ENCODE measurements around the gene FZD10. TPM values are rescaled to one million over a fixed set of nuclear protein-coding genes. Genes with fewer than 3 reads are reported as not detected.

Gene FZD10
- total RNA-seq, 1 experiment from 2014 or later = not detected

DNA sequence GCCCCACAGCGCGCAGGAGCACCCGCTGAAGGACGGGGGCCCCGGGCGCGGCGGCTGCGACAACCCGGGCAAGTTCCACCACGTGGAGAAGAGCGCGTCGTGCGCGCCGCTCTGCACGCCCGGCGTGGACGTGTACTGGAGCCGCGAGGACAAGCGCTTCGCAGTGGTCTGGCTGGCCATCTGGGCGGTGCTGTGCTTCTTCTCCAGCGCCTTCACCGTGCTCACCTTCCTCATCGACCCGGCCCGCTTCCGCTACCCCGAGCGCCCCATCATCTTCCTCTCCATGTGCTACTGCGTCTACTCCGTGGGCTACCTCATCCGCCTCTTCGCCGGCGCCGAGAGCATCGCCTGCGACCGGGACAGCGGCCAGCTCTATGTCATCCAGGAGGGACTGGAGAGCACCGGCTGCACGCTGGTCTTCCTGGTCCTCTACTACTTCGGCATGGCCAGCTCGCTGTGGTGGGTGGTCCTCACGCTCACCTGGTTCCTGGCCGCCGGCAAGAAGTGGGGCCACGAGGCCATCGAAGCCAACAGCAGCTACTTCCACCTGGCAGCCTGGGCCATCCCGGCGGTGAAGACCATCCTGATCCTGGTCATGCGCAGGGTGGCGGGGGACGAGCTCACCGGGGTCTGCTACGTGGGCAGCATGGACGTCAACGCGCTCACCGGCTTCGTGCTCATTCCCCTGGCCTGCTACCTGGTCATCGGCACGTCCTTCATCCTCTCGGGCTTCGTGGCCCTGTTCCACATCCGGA lies 1.4 kb downstream of the FZD10 start:
- no peak for TF ChIP-seq TCF7L2 (IDR thresholded peaks at IDR 0.05; ENCODE audit: low read depth, low read length)
- TF ChIP-seq, protein P1, sequence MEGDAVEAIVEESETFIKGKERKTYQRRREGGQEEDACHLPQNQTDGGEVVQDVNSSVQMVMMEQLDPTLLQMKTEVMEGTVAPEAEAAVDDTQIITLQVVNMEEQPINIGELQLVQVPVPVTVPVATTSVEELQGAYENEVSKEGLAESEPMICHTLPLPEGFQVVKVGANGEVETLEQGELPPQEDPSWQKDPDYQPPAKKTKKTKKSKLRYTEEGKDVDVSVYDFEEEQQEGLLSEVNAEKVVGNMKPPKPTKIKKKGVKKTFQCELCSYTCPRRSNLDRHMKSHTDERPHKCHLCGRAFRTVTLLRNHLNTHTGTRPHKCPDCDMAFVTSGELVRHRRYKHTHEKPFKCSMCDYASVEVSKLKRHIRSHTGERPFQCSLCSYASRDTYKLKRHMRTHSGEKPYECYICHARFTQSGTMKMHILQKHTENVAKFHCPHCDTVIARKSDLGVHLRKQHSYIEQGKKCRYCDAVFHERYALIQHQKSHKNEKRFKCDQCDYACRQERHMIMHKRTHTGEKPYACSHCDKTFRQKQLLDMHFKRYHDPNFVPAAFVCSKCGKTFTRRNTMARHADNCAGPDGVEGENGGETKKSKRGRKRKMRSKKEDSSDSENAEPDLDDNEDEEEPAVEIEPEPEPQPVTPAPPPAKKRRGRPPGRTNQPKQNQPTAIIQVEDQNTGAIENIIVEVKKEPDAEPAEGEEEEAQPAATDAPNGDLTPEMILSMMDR (IDR thresholded peaks at IDR 0.05) = no peak
- TF ChIP-seq POLR2AphosphoS5 (IDR thresholded peaks at IDR 0.05; ENCODE audit: low read depth, low read length) = no peak
- no peak for TF ChIP-seq SIN3A (IDR thresholded peaks at IDR 0.05; ENCODE audit: borderline replicate concordance, insufficient read depth, low read depth, low read length)
- TF ChIP-seq, protein P2, sequence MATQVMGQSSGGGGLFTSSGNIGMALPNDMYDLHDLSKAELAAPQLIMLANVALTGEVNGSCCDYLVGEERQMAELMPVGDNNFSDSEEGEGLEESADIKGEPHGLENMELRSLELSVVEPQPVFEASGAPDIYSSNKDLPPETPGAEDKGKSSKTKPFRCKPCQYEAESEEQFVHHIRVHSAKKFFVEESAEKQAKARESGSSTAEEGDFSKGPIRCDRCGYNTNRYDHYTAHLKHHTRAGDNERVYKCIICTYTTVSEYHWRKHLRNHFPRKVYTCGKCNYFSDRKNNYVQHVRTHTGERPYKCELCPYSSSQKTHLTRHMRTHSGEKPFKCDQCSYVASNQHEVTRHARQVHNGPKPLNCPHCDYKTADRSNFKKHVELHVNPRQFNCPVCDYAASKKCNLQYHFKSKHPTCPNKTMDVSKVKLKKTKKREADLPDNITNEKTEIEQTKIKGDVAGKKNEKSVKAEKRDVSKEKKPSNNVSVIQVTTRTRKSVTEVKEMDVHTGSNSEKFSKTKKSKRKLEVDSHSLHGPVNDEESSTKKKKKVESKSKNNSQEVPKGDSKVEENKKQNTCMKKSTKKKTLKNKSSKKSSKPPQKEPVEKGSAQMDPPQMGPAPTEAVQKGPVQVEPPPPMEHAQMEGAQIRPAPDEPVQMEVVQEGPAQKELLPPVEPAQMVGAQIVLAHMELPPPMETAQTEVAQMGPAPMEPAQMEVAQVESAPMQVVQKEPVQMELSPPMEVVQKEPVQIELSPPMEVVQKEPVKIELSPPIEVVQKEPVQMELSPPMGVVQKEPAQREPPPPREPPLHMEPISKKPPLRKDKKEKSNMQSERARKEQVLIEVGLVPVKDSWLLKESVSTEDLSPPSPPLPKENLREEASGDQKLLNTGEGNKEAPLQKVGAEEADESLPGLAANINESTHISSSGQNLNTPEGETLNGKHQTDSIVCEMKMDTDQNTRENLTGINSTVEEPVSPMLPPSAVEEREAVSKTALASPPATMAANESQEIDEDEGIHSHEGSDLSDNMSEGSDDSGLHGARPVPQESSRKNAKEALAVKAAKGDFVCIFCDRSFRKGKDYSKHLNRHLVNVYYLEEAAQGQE (IDR thresholded peaks at IDR 0.05; ENCODE audit: insufficient read depth in 1 of 2, low read depth in 2 of 2, low read length in 1 of 2) = no peak
- no peak overlapping the region for H3K4me3 ChIP-seq (ENCODE audit: low read depth in 2 of 2, low read length in 2 of 2)
- H3K9me3 ChIP-seq (ENCODE audit: control insufficient read depth, insufficient read depth, low read depth, low read length) = no peaks in the 10 kb centered on the region
- peaks cover 5% of the 10 kb centered on the region for H3K27me3 ChIP-seq (ENCODE audit: control insufficient read depth, insufficient read depth, low read length)
- in situ Hi-C loops (cut with HindIII; ENCODE audit: low pct_unique_long_range_greater_than_20kb, low sequenced_read_pairs) (no loop called here), intact Hi-C loops (cut with micrococcal nuclease; ENCODE audit: unreplicated experiment) (no loop called here)
- no peaks in the 10 kb centered on the region for H3K4me1 ChIP-seq (ENCODE audit: control insufficient read depth, insufficient read depth, low read length)
- no peaks in the 10 kb centered on the region for H3K36me3 ChIP-seq (ENCODE audit: control insufficient read depth, insufficient read depth, low read length)
- BruUV-seq (replicated peaks) = no TSS peak
- DNase-seq (ENCODE audit: low read depth, low spot score) (no peak), ATAC-seq (no peak)
- POLR2A ChIA-PET = no interaction called here
- CTCF ChIA-PET = no interaction called here
- H3K27ac ChIP-seq (ENCODE audit: low read length) = no peak overlapping the region

DNA sequence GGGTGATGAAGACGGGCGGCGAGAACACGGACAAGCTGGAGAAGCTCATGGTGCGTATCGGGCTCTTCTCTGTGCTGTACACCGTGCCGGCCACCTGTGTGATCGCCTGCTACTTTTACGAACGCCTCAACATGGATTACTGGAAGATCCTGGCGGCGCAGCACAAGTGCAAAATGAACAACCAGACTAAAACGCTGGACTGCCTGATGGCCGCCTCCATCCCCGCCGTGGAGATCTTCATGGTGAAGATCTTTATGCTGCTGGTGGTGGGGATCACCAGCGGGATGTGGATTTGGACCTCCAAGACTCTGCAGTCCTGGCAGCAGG lies 1.9 kb downstream of the FZD10 start:
- ChIA-PET POLR2A (no interaction called here), CTCF (no interaction called here)

More for the DNA sequence above, 1.9 kb downstream of the FZD10 start:
- intact Hi-C loops (cut with micrococcal nuclease; ENCODE audit: unreplicated experiment) (no loop called here), in situ Hi-C loops (cut with HindIII; ENCODE audit: low pct_unique_long_range_greater_than_20kb, low sequenced_read_pairs) (no loop called here)
- no peak for ATAC-seq
- Histone ChIP-seq H3K4me3 (ENCODE audit: low read depth in 2 of 2, low read length in 2 of 2) (no peak overlapping the region), H3K9me3 (ENCODE audit: control insufficient read depth, insufficient read depth, low read depth, low read length) (no peaks in the 10 kb centered on the region), H3K27me3 (ENCODE audit: control insufficient read depth, insufficient read depth, low read length) (peaks cover 5% of the 10 kb centered on the region), H3K27ac (ENCODE audit: low read length) (no peak overlapping the region), H3K36me3 (ENCODE audit: control insufficient read depth, insufficient read depth, low read length) (no peaks in the 10 kb centered on the region), H3K4me1 (ENCODE audit: control insufficient read depth, insufficient read depth, low read length) (no peaks in the 10 kb centered on the region)
- DNase-seq (ENCODE audit: low read depth, low spot score) = no peak
- BruUV-seq (replicated peaks) = no TSS peak
- no peak for TF ChIP-seq SIN3A (IDR thresholded peaks at IDR 0.05; ENCODE audit: borderline replicate concordance, insufficient read depth, low read depth, low read length)
- TF ChIP-seq, protein P2 (IDR thresholded peaks at IDR 0.05; ENCODE audit: insufficient read depth in 1 of 2, low read depth in 2 of 2, low read length in 1 of 2) = no peak
- TF ChIP-seq TCF7L2 (IDR thresholded peaks at IDR 0.05; ENCODE audit: low read depth, low read length) = no peak
- TF ChIP-seq, protein P1 (IDR thresholded peaks at IDR 0.05) = no peak
- no peak for TF ChIP-seq POLR2AphosphoS5 (IDR thresholded peaks at IDR 0.05; ENCODE audit: low read depth, low read length)
